Subcutaneous abdominal adipose tissue (tissue), 5 donors: ENCODE data around the gene MUSK.
"Not testable (repeated sequence)": the region's sequence is repeated elsewhere in the genome, so short reads cannot be mapped to it uniquely, and the experiment has no call there.

Experiments
- H3K27ac ChIP-seq: one replicate; pipeline ENCODE4 v1.7.0; 2013; ENCODE audit warnings: low read depth, mild to moderate bottlenecking, inconsistent platforms, low read length, moderate library complexity
- H3K27me3 ChIP-seq, 5 donors: one replicate each; pipeline ENCODE4 v1.7.0; 2013; ENCODE audit warnings: low read length in 5 of 5, inconsistent platforms in 1 of 5; ENCODE audit not compliant: control insufficient read depth in 5 of 5, insufficient read depth in 4 of 5
- H3K36me3 ChIP-seq, 5 donors: one replicate each; pipeline ENCODE4 v1.7.0; 2013; ENCODE audit warnings: low read length in 5 of 5; ENCODE audit not compliant: control insufficient read depth in 5 of 5, insufficient read depth in 5 of 5
- H3K4me1 ChIP-seq, 5 donors: one replicate each; pipeline ENCODE4 v1.7.0; 2013; ENCODE audit warnings: low read length in 5 of 5, mild to moderate bottlenecking in 3 of 5, moderate library complexity in 1 of 5; ENCODE audit not compliant: control insufficient read depth in 5 of 5, insufficient read depth in 5 of 5
- H3K4me3 ChIP-seq, 5 donors: one replicate each; pipeline ENCODE4 v1.7.0; 2013; ENCODE audit warnings: low read length in 5 of 5, low read depth in 1 of 5
- H3K9ac ChIP-seq, 5 donors: one replicate each; pipeline ENCODE4 v1.7.0; 2013; ENCODE audit warnings: low read length in 5 of 5, mild to moderate bottlenecking in 4 of 5, moderate library complexity in 3 of 5
- H3K9me3 ChIP-seq, 5 donors: one replicate each; pipeline ENCODE4 v1.7.0; 2013; ENCODE audit warnings: low read length in 5 of 5; ENCODE audit not compliant: control insufficient read depth in 5 of 5
- donor health status: healthy.
- donor health status: healthy.
- donor health status: healthy.
- donor health status: healthy.
- donor health status: healthy.

Gene MUSK

DNA sequence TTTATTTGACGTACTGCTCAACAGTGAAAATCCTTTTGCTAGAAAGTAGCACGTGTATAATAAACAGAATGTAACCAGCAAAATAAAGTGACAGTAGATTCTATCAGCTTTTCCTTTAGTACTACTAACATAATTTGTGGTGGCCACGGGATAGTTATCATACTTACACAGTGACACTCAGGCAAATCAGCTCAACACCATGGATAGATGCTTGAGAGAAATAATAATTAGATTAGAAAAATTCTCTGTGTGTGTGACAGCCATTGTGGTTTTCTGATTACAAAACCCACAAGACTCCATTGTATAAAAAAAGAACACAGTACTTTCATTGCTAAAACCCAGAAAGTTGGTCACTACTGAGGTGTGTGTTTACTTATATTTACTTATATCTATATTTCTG is 101.1 kb downstream of the MUSK start:
- H3K4me1 ChIP-seq: peaks cover 0 to 7% (median 3%) of the 10 kb centered on the region in 5 donors
- no peak overlapping the region for H3K4me3 ChIP-seq
- no peaks in the 10 kb centered on the region for H3K36me3 ChIP-seq
- no peaks in the 10 kb centered on the region for H3K9me3 ChIP-seq
- H3K27me3 ChIP-seq: no peaks in the 10 kb centered on the region
- H3K27ac ChIP-seq: no peak overlapping the region
- no peak overlapping the region for H3K9ac ChIP-seq

GRCh38 chr9:110775724-110776123 is 107.1 kb downstream of the MUSK start:
- Histone ChIP-seq H3K27me3 (no peaks in the 10 kb centered on the region), H3K36me3 (no peaks in the 10 kb centered on the region), H3K4me1 (peaks cover 0 to 4% (median 0%) of the 10 kb centered on the region in 5 donors), H3K9me3 (no peaks in the 10 kb centered on the region), H3K9ac (no peak overlapping the region), H3K27ac (no peak overlapping the region), H3K4me3 (no peak overlapping the region)

DNA sequence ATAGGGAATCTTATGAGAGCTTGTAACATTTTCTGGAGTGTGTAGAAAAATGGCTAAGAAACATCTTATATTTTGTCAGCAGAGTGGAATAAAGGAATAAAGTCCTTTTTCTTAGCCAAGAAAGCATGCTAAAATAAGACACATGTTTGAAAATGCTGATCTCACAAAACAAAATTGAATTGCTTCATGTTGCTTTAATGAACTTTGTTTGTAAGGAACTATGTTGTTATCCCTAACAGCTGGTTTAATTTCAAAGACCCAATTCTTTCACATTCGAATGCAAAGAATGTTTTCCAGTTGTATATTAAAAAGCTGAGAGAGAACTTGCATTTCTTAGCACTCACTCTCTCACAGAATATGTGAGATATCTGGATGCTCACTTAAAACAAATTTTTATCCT is 107.6 kb downstream of the MUSK start:
- no peak overlapping the region for H3K9ac ChIP-seq

DNA sequence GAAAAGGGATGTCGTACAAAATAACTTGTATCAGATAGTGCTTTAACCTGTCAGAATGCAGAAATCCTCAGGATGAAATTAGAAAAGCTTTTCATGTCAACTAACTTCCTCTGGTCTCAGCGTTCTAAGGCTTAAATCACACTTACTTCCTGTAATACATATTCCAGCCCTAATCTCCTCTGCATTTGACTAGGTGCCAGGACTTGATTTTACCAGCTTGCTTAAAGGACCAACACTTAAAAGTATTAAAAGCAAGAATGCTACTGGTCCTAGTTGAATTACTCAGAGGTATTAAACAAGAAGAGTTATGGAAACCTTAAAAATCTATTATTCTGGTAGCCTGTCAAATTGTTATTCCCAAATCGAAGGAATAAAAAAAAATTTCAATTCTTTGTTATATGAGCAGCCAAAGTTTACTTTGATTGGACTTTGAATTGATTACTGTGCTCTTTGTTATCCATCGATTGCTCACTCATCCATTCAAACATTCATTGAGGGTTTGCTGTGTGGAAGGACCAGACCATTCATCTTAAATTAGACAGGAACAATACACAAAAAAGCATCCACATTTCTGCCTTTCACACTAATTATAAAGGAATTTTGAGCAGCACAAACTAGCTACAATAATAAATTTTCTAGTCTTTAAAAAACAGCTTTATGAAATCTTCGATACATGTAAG is 108.7 kb downstream of the MUSK start:
- Histone ChIP-seq H3K4me3 (no peak overlapping the region), H3K9ac (no peak overlapping the region), H3K27me3 (no peaks in the 10 kb centered on the region), H3K27ac (no peak overlapping the region), H3K9me3 (no peaks in the 10 kb centered on the region), H3K36me3 (no peaks in the 10 kb centered on the region), H3K4me1 (peaks cover 0 to 4% (median 0%) of the 10 kb centered on the region in 5 donors)

More for the DNA sequence above, 107.6 kb downstream of the MUSK start:
- no peaks in the 10 kb centered on the region for H3K27me3 ChIP-seq
- no peaks in the 10 kb centered on the region for H3K36me3 ChIP-seq
- no peak overlapping the region for H3K27ac ChIP-seq
- H3K4me1 ChIP-seq: peaks cover 0 to 4% (median 0%) of the 10 kb centered on the region in 5 donors
- H3K4me3 ChIP-seq: no peak overlapping the region
- no peaks in the 10 kb centered on the region for H3K9me3 ChIP-seq

DNA sequence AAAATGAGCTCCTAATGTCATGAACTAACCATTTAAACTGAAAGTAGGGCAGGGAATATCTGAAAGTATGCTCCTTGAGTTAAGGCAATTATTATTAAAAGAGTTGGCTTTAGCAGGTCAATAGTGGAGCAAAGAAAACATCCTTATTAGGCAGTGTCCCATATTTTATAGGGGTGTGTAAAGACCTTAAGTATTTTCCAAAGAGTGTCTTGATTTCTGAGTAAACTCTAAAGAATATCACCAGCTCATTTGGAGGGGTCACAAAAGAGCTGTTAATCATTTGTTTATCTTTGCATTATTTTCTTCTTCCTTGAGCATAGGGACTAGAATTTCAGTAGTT is 109.3 kb downstream of the MUSK start:
- H3K9me3 ChIP-seq: no peaks in the 10 kb centered on the region
- H3K27ac ChIP-seq: no peak overlapping the region
- H3K27me3 ChIP-seq: no peaks in the 10 kb centered on the region
- H3K4me1 ChIP-seq: peaks cover 0 to 4% (median 0%) of the 10 kb centered on the region in 5 donors
- no peaks in the 10 kb centered on the region for H3K36me3 ChIP-seq
- H3K4me3 ChIP-seq: no peak overlapping the region
- no peak overlapping the region for H3K9ac ChIP-seq

- Histone ChIP-seq H3K27ac (no peak overlapping the region), H3K4me1 (peaks cover 0 to 4% (median 0%) of the 10 kb centered on the region in 5 donors), H3K36me3 (no peaks in the 10 kb centered on the region), H3K4me3 (no peak overlapping the region), H3K9me3 (no peaks in the 10 kb centered on the region), H3K27me3 (no peaks in the 10 kb centered on the region), H3K9ac (no peak overlapping the region)
Measured at GRCh38 chr9:110782701-110783100, 114.1 kb downstream of the MUSK start.

DNA sequence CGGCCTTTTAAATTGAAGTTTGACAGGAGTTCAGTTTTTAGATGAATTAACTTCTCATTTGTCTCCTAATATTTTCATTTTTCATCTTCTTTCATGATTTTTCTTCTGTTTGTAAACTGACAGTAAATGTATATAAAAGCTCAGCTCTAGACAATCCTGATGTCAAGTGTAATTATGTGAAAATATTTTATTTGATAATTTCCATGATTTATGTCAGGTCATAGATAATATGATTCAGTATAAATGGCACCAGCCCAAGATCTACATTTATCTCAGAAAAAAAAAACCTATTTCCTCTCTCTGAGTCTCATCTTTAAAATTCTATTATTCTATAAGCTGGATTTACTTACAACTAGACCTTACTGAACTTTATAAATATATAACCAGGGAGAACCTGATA is 115.7 kb downstream of the MUSK start:
- H3K9ac ChIP-seq: no peak overlapping the region
- H3K27me3 ChIP-seq: no peaks in the 10 kb centered on the region
- no peak overlapping the region for H3K4me3 ChIP-seq
- no peaks in the 10 kb centered on the region for H3K9me3 ChIP-seq
- H3K36me3 ChIP-seq: no peaks in the 10 kb centered on the region
- H3K27ac ChIP-seq: no peak overlapping the region
- peaks cover 0 to 4% (median 0%) of the 10 kb centered on the region in 5 donors for H3K4me1 ChIP-seq

- Histone ChIP-seq H3K36me3 (no peaks in the 10 kb centered on the region), H3K9me3 (no peaks in the 10 kb centered on the region), H3K9ac (no peak overlapping the region), H3K27ac (no peak overlapping the region), H3K4me3 (no peak overlapping the region), H3K4me1 (peaks cover 0 to 4% (median 0%) of the 10 kb centered on the region in 5 donors), H3K27me3 (no peaks in the 10 kb centered on the region)
Measured at GRCh38 chr9:110785166-110785565, 116.6 kb downstream of the MUSK start.

DNA sequence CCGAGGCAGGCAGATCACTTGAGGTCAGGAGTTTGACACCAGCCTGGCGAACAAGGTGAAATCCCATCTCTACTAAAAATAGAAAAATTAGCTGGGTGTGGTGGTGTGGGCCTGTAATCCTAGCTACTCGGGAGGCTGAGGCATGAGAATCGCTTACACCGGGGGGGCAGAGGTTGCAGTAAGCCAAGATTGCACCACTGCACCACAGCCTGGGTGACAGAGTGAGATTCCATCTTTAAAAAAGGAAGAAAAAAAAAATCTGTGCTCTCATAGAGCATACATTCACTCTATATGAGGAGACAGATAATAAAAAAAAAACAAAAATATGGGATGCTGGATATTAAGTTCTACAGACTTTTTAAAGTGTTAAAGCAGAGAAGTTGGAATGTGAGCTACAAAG is 119.8 kb downstream of the MUSK start:
- not testable (repeated sequence) for H3K27me3 ChIP-seq, H3K9me3 ChIP-seq, H3K9ac ChIP-seq, H3K27ac ChIP-seq, H3K4me3 ChIP-seq, H3K36me3 ChIP-seq, H3K4me1 ChIP-seq

DNA sequence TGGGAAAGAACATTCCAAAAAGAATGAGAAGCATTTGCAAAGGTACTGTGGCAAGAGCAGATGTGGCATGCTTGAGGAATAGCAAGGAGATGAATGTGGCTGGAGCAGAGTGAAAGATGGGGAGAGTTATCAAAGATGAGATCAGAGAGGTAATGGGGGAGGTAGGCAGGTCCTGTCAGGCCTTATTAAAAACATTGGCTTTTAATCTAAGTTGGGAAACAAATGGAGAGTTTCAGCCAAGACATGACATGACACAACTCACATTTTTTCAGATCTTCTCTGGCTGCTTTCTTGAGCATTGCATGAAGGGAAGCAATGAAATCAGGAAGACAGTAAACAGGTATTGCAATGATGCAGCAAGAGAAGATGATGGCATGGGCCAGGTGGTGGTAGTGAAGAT is 120.3 kb downstream of the MUSK start:
- Histone ChIP-seq H3K27me3 (no peaks in the 10 kb centered on the region), H3K36me3 (no peaks in the 10 kb centered on the region), H3K9me3 (no peaks in the 10 kb centered on the region)

More for the DNA sequence above, 120.3 kb downstream of the MUSK start:
- Histone ChIP-seq H3K27ac (no peak overlapping the region), H3K4me3 (no peak overlapping the region), H3K9ac (no peak overlapping the region), H3K4me1 (peaks cover 0 to 4% (median 0%) of the 10 kb centered on the region in 5 donors)
